HCT116 (cell line): ENCODE results near the gene IL22RA2. TPM values are rescaled to one million over a fixed set of nuclear protein-coding genes. Genes with fewer than 3 reads are reported as not detected.

Experiments
- ATAC-seq: fragments of 200-7000 bp; cut with Tn5 transposase; 2 replicates; pipeline ENCODE4 v1.9.1; 2020; ENCODE audit warnings: mild to moderate bottlenecking, moderate library complexity
- BruUV-seq: library from RNA; stranded (reverse); fragments of 400-500 nt; replicated peaks from 2 replicates; lab custom pipeline; 2021; lab: Mats Ljungman, UMichigan
- CTCF ChIA-PET: fragments of 300-600 bp; sonication (Branson Sonifier 250); formaldehyde crosslinking; loops from one replicate; lab custom pipeline; 2021; ENCODE audit warnings: antibody characterized with exemption; lab: Charles Lee
- POLR2A ChIA-PET: fragments of 300-600, 350-600 bp; sonication (Branson Sonifier 250); formaldehyde crosslinking; loops from one replicate; lab custom pipeline; 2021; ENCODE audit warnings: antibody characterized with exemption; lab: Charles Lee
- RAD21 ChIA-PET, 2 experiments: fragments of 300-600 bp; sonication (Branson Sonifier 250); formaldehyde crosslinking; loops; one replicate each; lab custom pipeline; 2023; ENCODE audit warnings: low total read pairs in 2 of 2; ENCODE audit not compliant: uncharacterized antibody in 2 of 2, unreplicated experiment in 2 of 2, low non-redundant PET in 1 of 2; lab: Charles Lee
- DNase-seq: peaks from one replicate; pipeline ENCODE4 v3.0.0-alpha.2; 2010; ENCODE audit warnings: low read depth, low spot score
- H2AFZ ChIP-seq: fragments of 200-600 bp; shearing (Covaris generic), sonication (generic); 2 replicates; pipeline ENCODE4 v1.6.1; 2017; ENCODE audit warnings: low read depth, mixed run types, mixed read lengths, antibody characterized with exemption, low read length; ENCODE audit not compliant: poor library complexity, severe bottlenecking
- H3K27ac ChIP-seq: 2 replicates; pipeline ENCODE4 v1.5.1; 2012; ENCODE audit warnings: low read depth, low read length
- H3K27me3 ChIP-seq: fragments of 200-600 bp; sonication (generic); 2 replicates; pipeline ENCODE4 v1.6.1; 2016; ENCODE audit warnings: mixed run types, low read length, mixed read lengths; ENCODE audit not compliant: insufficient read depth
- H3K36me3 ChIP-seq, 2 experiments: fragments of 200-500 bp in 1 of 2; fragments of 200-600 bp in 1 of 2; sonication (Bioruptor generic) in 1 of 2; sonication (generic) in 1 of 2; 2 replicates each; pipeline versions ENCODE4 v1.5.1 to v1.6.1; 2014 to 2016; ENCODE audit warnings: low read length in 2 of 2, inconsistent platforms in 1 of 2, mixed read lengths in 1 of 2, mixed run types in 1 of 2; ENCODE audit not compliant: insufficient read depth in 2 of 2, control insufficient read depth in 1 of 2
- H3K4me1 ChIP-seq, 2 experiments: fragments of 200-600 bp in 1 of 2; sonication (generic) in 1 of 2; 2 replicates each; pipeline versions ENCODE4 v1.5.1 to v1.6.1; 2012 to 2017; ENCODE audit warnings: low read length in 2 of 2, inconsistent platforms in 1 of 2, mild to moderate bottlenecking in 1 of 2, mixed read lengths in 1 of 2, mixed run types in 1 of 2, moderate library complexity in 1 of 2; ENCODE audit not compliant: insufficient read depth in 2 of 2, control insufficient read depth in 1 of 2
- H3K4me2 ChIP-seq: fragments of 200-600 bp; sonication (generic); 2 replicates; pipeline ENCODE4 v1.6.1; 2017; ENCODE audit warnings: mixed run types, low read length, mixed read lengths
- H3K4me3 ChIP-seq, 2 experiments: fragments of 200-600 bp in 1 of 2; sonication (generic) in 1 of 2; replicated peaks in 1 of 2; 2 replicates each; pipeline ENCODE4 v1.5.1; 2011 to 2016; ENCODE audit warnings: low read length in 2 of 2, control low read depth in 1 of 2, low read depth in 1 of 2, mild to moderate bottlenecking in 1 of 2, mixed read lengths in 1 of 2, mixed run types in 1 of 2
- H3K79me2 ChIP-seq: fragments of 200-600 bp; sonication (generic); 2 replicates; pipeline ENCODE4 v1.6.1; 2017; ENCODE audit warnings: mild to moderate bottlenecking, mixed run types, low read length, moderate library complexity, mixed read lengths; ENCODE audit not compliant: insufficient read depth
- H3K9ac ChIP-seq: fragments of 200-600 bp; sonication (generic); 2 replicates; pipeline ENCODE4 v1.6.1; 2016; ENCODE audit warnings: low read length, mixed read lengths
- H3K9me2 ChIP-seq: fragments of 200-600 bp; sonication (generic), shearing (Covaris generic); 2 replicates; pipeline ENCODE4 v1.6.1; 2017; ENCODE audit warnings: mixed run types, mild to moderate bottlenecking, moderate library complexity; ENCODE audit not compliant: insufficient read depth
- H3K9me3 ChIP-seq, 2 experiments: fragments of 200-500 bp in 1 of 2; fragments of 200-600 bp in 1 of 2; sonication (Bioruptor generic) in 1 of 2; sonication (generic) in 1 of 2; 2 replicates each; pipeline ENCODE4 v1.6.1; 2014 to 2017; ENCODE audit warnings: low read length in 2 of 2, mixed read lengths in 2 of 2, inconsistent platforms in 1 of 2, low read depth in 1 of 2, mild to moderate bottlenecking in 1 of 2, mixed run types in 1 of 2, moderate library complexity in 1 of 2; ENCODE audit not compliant: control insufficient read depth in 1 of 2, insufficient read depth in 1 of 2
- H4K20me1 ChIP-seq: fragments of 200-600 bp; sonication (generic), shearing (Covaris generic); 2 replicates; pipeline ENCODE4 v1.6.1; 2017; ENCODE audit warnings: mixed run types, mild to moderate bottlenecking, moderate library complexity; ENCODE audit not compliant: insufficient read depth
- ATF3 ChIP-seq: IDR thresholded peaks from 2 replicates; pipeline ENCODE4 v1.6.1; 2012
- CBX3 ChIP-seq: IDR thresholded peaks from 2 replicates; pipeline ENCODE4 v1.6.1; 2012; ENCODE audit warnings: low read depth
- ELF1 ChIP-seq: IDR thresholded peaks from 2 replicates; pipeline ENCODE4 v1.6.1; 2012; ENCODE audit warnings: low read depth, borderline replicate concordance
- EZH2 ChIP-seq: fragments of 200-600 bp; sonication (generic); IDR thresholded peaks from 2 replicates; pipeline ENCODE4 v1.6.1; 2017; ENCODE audit warnings: antibody characterized with exemption, mixed run types
- EZH2phosphoT487 ChIP-seq: fragments of 200-600 bp; IDR thresholded peaks from 2 replicates; pipeline ENCODE4 v1.6.1; 2018; ENCODE audit warnings: antibody characterized with exemption, borderline replicate concordance
- MAX ChIP-seq: IDR thresholded peaks from 2 replicates; pipeline ENCODE4 v1.6.1; 2012
- POLR2A ChIP-seq: IDR thresholded peaks from 2 replicates; pipeline ENCODE4 v1.7.0; 2011; ENCODE audit warnings: borderline replicate concordance; ENCODE audit not compliant: insufficient read depth, insufficient read length; ENCODE audit errors: extremely low read depth
- SP1 ChIP-seq: IDR thresholded peaks from 2 replicates; pipeline ENCODE4 v1.6.1; 2012; ENCODE audit warnings: low read depth
- YY1 ChIP-seq: IDR thresholded peaks from 2 replicates; pipeline ENCODE4 v1.6.1; 2011; ENCODE audit warnings: low read length, low read depth, moderate library complexity, mild to moderate bottlenecking; ENCODE audit not compliant: insufficient replicate concordance; ENCODE audit errors: extremely low read depth
- ZBTB33 ChIP-seq: IDR thresholded peaks from 2 replicates; pipeline ENCODE4 v1.6.1; 2011; ENCODE audit warnings: mild to moderate bottlenecking, low read length, moderate library complexity; ENCODE audit not compliant: insufficient replicate concordance; ENCODE audit errors: extremely low read depth
- ZFX ChIP-seq: fragments of 450-650 bp; IDR thresholded peaks from 2 replicates; pipeline ENCODE4 v1.6.1; 2017
- intact Hi-C: fragments of 100-400 bp; cut with micrococcal nuclease; formaldehyde crosslinking; loops from 2 replicates; pipeline ENCODE4 v1.10.0; 2022
- total RNA-seq: library from RNA; stranded (reverse); gene quantifications from one replicate; pipeline ENCODE4 v1.2.1, GENCODE V29; 2021; ENCODE audit not compliant: unreplicated experiment

Gene IL22RA2
- total RNA-seq, 1 experiment from 2014 or later = not detected

- Histone ChIP-seq H3K27ac (no peak overlapping the region), H3K9ac (no peak overlapping the region), H3K4me3 (no peak overlapping the region), H3K4me2 (no peak overlapping the region), H3K79me2 (no peaks in the 10 kb centered on the region; the same call in 1 of the 2 replicates), H3K36me3 (peaks cover 10 to 17% of the 10 kb centered on the region in 2 experiments; a peak in 3 of 4 replicates), H3K4me1 (no peaks in the 10 kb centered on the region), H3K9me2 (no peaks in the 10 kb centered on the region), H3K27me3 (no peaks in the 10 kb centered on the region), H4K20me1 (no peaks in the 10 kb centered on the region), H2AFZ (no peak overlapping the region), H3K9me3 (no peaks in the 10 kb centered on the region)
- ChIA-PET RAD21 (no interaction called here), POLR2A (no interaction called here), CTCF (no interaction called here)
- ATAC-seq (no peak), DNase-seq (no peak)
- no TSS peak for BruUV-seq
- TF ChIP-seq ZBTB33 (no peak), EZH2 (no peak), ZFX (no peak), ATF3 (no peak), ELF1 (no peak), POLR2A (no peak), CBX3 (no peak), SP1 (no peak), MAX (no peak), YY1 (no peak), EZH2phosphoT487 (no peak)
- intact Hi-C loops = no loop called here
Observed at GRCh38 chr6:137200288-137200687, 26.8 kb upstream of the IL22RA2 start.
